ENCODE data around the gene PLEKHH3. TPM values are rescaled to one million over a fixed set of nuclear protein-coding genes. Genes with fewer than 3 reads are reported as not detected.
A peak's percentile ranks its signal among the peaks of the same experiment; 100 is the strongest.

Gene PLEKHH3
- total RNA-seq, 1 experiment from 2014 or later = 21.4 TPM

- Mint-ChIP-seq H3K4me3 (peak overlapping the region; percentile 82 to 92), H3K36me3 (ENCODE audit: insufficient read depth in 1 of 3, low read depth in 3 of 3) (peaks cover 9 to 10% (median 9%) of the 10 kb centered on the region in 3 experiments; a peak in 6 of 7 replicates), H3K27me3 (ENCODE audit: low read depth) (peaks cover 8% of the 10 kb centered on the region), H3K4me1 (peaks cover 28 to 41% of the 10 kb centered on the region in 2 experiments), H3K9me3 (no peaks in the 10 kb centered on the region; a peak in 2 of 5 replicates), H3K27ac (peak overlapping the region in 1 of 3 experiments; percentile 89; a peak in 3 of 7 replicates)
- no peak overlapping the region for H4K8ac ChIP-seq (replicated peaks; ENCODE audit: insufficient read length, low read depth, low read length)
- H2BK5ac ChIP-seq (ENCODE audit: insufficient read length, low read length) = no peak overlapping the region
- H3K79me1 ChIP-seq (ENCODE audit: insufficient read depth, low read depth, low read length, poor library complexity, severe bottlenecking) = no peaks in the 10 kb centered on the region
- no peak overlapping the region for H2AK5ac ChIP-seq (ENCODE audit: insufficient read length, low read length)
- H3K18ac ChIP-seq (ENCODE audit: insufficient read length, low read depth, low read length) = no peak overlapping the region
- H3K56ac ChIP-seq (ENCODE audit: insufficient read length, low read depth, low read length) = no peak overlapping the region
- H2BK15ac ChIP-seq (ENCODE audit: low read depth, low read length) = no peak overlapping the region
- H3K4me1 ChIP-seq (ENCODE audit: insufficient read depth, low read length) = peaks cover 6% of the 10 kb centered on the region; the same call in 1 of the 2 replicates
- H3K79me2 ChIP-seq (ENCODE audit: insufficient read depth, low read length) = no peaks in the 10 kb centered on the region; the same call in 1 of the 2 replicates
- H4K5ac ChIP-seq (ENCODE audit: insufficient read length, low read depth, low read length) = no peak overlapping the region
- no peak overlapping the region for H2BK120ac ChIP-seq (ENCODE audit: low read depth, low read length, poor library complexity, severe bottlenecking)
- no peak overlapping the region for H3K27ac ChIP-seq (ENCODE audit: insufficient read length, low read depth, low read length)
- H2AFZ ChIP-seq (ENCODE audit: low read length) = no peak overlapping the region
- no peak overlapping the region for H4K91ac ChIP-seq (ENCODE audit: insufficient read length, low read depth, low read length)
- H3K9ac ChIP-seq (ENCODE audit: extremely low read depth, insufficient read length, low read length) = no peak overlapping the region
- no peak overlapping the region for H3K14ac ChIP-seq (ENCODE audit: insufficient read depth, low read length)
- no peak overlapping the region for H3T11ph ChIP-seq (ENCODE audit: low read length)
- no peak overlapping the region for H3K4ac ChIP-seq (ENCODE audit: low read depth, low read length)
- TF ChIP-seq, protein P1, sequence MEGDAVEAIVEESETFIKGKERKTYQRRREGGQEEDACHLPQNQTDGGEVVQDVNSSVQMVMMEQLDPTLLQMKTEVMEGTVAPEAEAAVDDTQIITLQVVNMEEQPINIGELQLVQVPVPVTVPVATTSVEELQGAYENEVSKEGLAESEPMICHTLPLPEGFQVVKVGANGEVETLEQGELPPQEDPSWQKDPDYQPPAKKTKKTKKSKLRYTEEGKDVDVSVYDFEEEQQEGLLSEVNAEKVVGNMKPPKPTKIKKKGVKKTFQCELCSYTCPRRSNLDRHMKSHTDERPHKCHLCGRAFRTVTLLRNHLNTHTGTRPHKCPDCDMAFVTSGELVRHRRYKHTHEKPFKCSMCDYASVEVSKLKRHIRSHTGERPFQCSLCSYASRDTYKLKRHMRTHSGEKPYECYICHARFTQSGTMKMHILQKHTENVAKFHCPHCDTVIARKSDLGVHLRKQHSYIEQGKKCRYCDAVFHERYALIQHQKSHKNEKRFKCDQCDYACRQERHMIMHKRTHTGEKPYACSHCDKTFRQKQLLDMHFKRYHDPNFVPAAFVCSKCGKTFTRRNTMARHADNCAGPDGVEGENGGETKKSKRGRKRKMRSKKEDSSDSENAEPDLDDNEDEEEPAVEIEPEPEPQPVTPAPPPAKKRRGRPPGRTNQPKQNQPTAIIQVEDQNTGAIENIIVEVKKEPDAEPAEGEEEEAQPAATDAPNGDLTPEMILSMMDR (conservative IDR thresholded peaks at IDR 0.05) = no peak
- peak; percentile 64 for DNase-seq
- H3K4me2 ChIP-seq (ENCODE audit: insufficient read depth, insufficient read length, low read length) = peak overlapping the region; percentile 80
- H3K23me2 ChIP-seq (ENCODE audit: insufficient read length, low read depth, low read length, poor library complexity, severe bottlenecking) = peaks cover 25% of the 10 kb centered on the region
- no peak overlapping the region for H2BK20ac ChIP-seq (ENCODE audit: low read depth, low read length, poor library complexity, severe bottlenecking)
- no peaks in the 10 kb centered on the region; the same call in 1 of the 2 replicates for H3K27me3 ChIP-seq (ENCODE audit: insufficient read depth, low read length)
- no peak overlapping the region for H3K23ac ChIP-seq (ENCODE audit: insufficient read length, low read depth, low read length)
- WGBS (ENCODE audit: extremely low coverage, insufficient read length, low lambda C conversion rate) = no CpG with 5 or more reads among the region's 43 CpGs
- no peaks in the 10 kb centered on the region for H3K9me3 ChIP-seq (ENCODE audit: control insufficient read depth, low read depth, low read length)
- H4K20me1 ChIP-seq (ENCODE audit: control insufficient read depth, insufficient read depth, insufficient read length) = no peaks in the 10 kb centered on the region
- no peak overlapping the region for H2BK12ac ChIP-seq (ENCODE audit: insufficient read length, low read depth, low read length)
These were observed 800 bp downstream of the PLEKHH3 start for GRCh38 chr17:42675965-42676423.
